Posterior vena cava (tissue), 2 donors: ENCODE data around the gene RNF180. TPM values are rescaled to one million over a fixed set of nuclear protein-coding genes. Genes with fewer than 3 reads are reported as not detected.

ENCODE experiments used
- DNase-seq: peaks from one replicate; pipeline ENCODE4 v3.0.0-alpha.2; 2020; ENCODE audit warnings: low spot score
- intact Hi-C, 2 donors: fragments of 100-400 bp; cut with DNase I; formaldehyde crosslinking; loops; one replicate each; pipeline versions ENCODE4 v1.14.1 to v1.14.2; 2022 to 2023
- long read RNA-seq, 2 donors: library from polyadenylated mRNA; unstranded; transcript quantifications; one replicate each; pipeline ENCODE4 v2.0.0, GENCODE V29; 2020 to 2021
- total RNA-seq, 2 donors: library from RNA; stranded (reverse); fragmentation: NEBNext Ultra II Directional; extraction: Animal tissue kit (Norgen Biotek cat#: 25700); gene quantifications; one replicate each; pipeline ENCODE4 v1.2.1, GENCODE V29; 2021
- donor health status: DM: yes; HTN: yes; CAD: no.
- donor health status: DM: yes; HTN: yes; CAD: no.

The RNF180 gene, protein sequence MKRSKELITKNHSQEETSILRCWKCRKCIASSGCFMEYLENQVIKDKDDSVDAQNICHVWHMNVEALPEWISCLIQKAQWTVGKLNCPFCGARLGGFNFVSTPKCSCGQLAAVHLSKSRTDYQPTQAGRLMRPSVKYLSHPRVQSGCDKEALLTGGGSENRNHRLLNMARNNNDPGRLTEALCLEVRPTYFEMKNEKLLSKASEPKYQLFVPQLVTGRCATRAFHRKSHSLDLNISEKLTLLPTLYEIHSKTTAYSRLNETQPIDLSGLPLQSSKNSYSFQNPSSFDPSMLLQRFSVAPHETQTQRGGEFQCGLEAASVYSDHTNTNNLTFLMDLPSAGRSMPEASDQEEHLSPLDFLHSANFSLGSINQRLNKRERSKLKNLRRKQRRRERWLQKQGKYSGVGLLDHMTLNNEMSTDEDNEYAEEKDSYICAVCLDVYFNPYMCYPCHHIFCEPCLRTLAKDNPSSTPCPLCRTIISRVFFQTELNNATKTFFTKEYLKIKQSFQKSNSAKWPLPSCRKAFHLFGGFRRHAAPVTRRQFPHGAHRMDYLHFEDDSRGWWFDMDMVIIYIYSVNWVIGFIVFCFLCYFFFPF
- total RNA-seq, result 10 to 100 TPM; 49.6 to 50.7 TPM
- long read RNA-seq, donor 1, full-length matches to known transcripts, result 4 of 19 reads
- long read RNA-seq, donor 1, partial matches to known transcripts, result 5 of 19 reads
- long read RNA-seq, donor 1, other reads (novel, unspliced or antisense), result 10 of 19 reads
- long read RNA-seq, donor 2, full-length matches to known transcripts, result 10 of 27 reads
- long read RNA-seq, donor 2, partial matches to known transcripts, result 7 of 27 reads
- long read RNA-seq, donor 2, other reads (novel, unspliced or antisense), result 10 of 27 reads

- peak; percentile 85 for DNase-seq
- intact Hi-C loops, result no loop called here
Measured at GRCh38 chr5:64165500-64166200, at the start of gene RNF180. TSS of gene RNF180 (plus strand) at chr5:64165843. CDS start at chr5:64200808, 34,965 bp downstream.

- intact Hi-C loops, result no loop called here
- no peak for DNase-seq
Measured at GRCh38 chr5:64125521-64125920, 40.1 kb upstream of the RNF180 start.

- DNase-seq, result no peak
- intact Hi-C loops, result no loop called here
Measured at GRCh38 chr5:64126202-64126741, 39.4 kb upstream of the RNF180 start.

- DNase-seq, result no peak
- intact Hi-C loops, result loop anchor here in 1 of 2 donors (10.0 kb wide), 1 partner anchor 475 kb away; no protein-coding TSS in a partner anchor
Measured at GRCh38 chr5:64140018-64140417, 25.6 kb upstream of the RNF180 start.

- intact Hi-C loops, result loop anchor here in 1 of 2 donors (5.0 to 10.0 kb wide), 2 partner anchors 63 to 470 kb away; no protein-coding TSS in a partner anchor
- no peak for DNase-seq
Measured at GRCh38 chr5:64144425-64145215, 21.0 kb upstream of the RNF180 start.

GRCh38 chr5:64145216-64145895 lies 20.3 kb upstream of the RNF180 start:
- intact Hi-C loops, result loop anchor here in 1 of 2 donors (5.0 to 10.0 kb wide), 2 partner anchors 62 to 469 kb away; no protein-coding TSS in a partner anchor
- DNase-seq, result no peak

GRCh38 chr5:64147379-64147778 lies 18.3 kb upstream of the RNF180 start:
- intact Hi-C loops, result loop anchor here in 1 of 2 donors (5.0 to 10.0 kb wide), 2 partner anchors 60 to 467 kb away; no protein-coding TSS in a partner anchor
- no peak for DNase-seq

DNA sequence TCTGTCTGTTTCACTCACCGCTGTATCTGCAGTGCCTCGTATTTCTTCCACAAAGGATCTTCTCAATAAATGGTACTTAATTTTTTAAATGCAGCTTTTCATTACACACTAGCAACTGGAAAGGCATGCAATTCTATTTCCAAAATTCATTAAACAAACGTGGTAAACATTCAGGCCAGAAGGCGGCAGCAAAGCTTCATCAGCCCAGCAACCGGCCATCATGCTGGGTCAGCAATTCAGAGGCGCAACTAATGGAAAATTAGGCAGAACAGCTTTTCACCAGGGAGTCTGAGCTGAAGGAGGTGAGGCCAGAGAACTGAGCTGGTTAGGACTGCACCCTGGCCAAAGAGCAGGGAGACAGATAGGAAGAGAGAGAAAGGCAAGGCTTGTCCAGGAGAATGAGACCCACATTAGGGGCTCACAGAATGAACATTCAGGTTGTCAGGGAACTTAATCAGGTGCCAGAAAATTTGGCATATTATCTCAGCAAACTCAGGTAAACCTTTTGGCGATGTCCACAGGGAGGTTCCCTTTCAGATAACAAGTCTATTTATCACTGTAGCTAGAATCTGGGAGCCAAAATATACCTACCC lies 17.7 kb upstream of the RNF180 start:
- DNase-seq, result peak; percentile 86

GRCh38 chr5:64149268-64149667 lies 16.4 kb upstream of the RNF180 start:
- DNase-seq, result no peak
- intact Hi-C loops, result loop anchor here in 1 of 2 donors (5.0 to 10.0 kb wide), 2 partner anchors 58 to 466 kb away; no protein-coding TSS in a partner anchor

More for the DNA sequence above, 17.7 kb upstream of the RNF180 start:
- intact Hi-C loops, result loop anchor here in 1 of 2 donors (5.0 to 10.0 kb wide), 2 partner anchors 59 to 467 kb away; no protein-coding TSS in a partner anchor

DNA sequence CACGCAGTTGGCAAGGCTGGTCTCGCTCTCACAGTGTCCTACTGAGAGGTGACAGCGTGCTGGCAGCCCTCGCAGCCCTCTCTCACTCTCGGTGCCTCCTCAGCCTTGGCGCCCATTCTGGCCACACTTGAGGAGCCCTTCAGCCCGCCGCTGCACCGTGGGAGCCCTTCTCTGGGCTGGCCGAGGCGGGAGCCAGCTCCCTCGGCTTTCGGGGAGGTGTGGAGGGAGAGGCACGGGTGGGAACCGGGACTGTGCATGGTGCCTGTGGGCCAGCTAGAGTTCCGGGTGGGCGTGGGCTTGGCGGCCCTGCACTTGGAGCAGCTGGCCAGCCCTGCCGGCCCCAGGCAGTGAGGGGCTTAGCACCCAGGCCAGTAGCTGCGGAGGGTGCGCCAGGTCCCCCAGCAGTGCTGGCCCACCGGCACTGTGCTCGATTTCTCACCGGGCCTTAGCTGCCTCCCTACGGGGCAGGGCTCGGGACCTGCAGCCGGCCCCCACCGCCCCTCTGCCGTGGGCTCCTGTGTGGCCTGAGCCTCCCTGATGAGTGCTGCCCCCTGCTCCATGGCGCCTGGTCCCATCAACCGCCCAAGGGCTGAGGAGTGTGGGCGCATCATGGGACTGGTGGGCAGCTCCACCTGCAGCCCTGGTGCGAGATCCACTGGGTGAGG lies 15.7 kb upstream of the RNF180 start:
- intact Hi-C loops, result loop anchor here (5.0 to 10.0 kb wide), 3 partner anchors 55 to 465 kb away; no protein-coding TSS in a partner anchor
- DNase-seq, result peak; percentile 72

- DNase-seq, result no peak
- intact Hi-C loops, result loop anchor here in 1 of 2 donors (10.0 kb wide), 1 partner anchor 49 kb away; no protein-coding TSS in a partner anchor
Measured at GRCh38 chr5:64156261-64156660, 9.4 kb upstream of the RNF180 start.

DNA sequence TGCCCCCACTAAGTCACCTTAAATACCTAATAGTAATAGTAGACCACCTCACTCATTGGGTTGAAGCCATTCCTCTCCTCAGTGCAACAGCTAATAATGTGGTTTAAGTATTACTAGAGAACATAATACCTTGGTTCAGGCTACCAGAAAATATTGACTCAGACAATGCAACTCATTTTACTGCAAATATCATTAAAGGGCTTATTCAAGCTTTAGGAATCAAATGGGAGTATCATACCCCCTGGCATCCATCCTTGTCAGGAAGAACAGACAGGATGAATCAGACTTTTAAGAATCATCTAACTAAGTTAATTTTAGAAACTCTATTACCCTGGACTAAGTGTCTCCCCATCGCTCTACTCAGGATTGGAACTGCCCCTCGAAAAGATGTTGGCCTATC lies 6.8 kb upstream of the RNF180 start:
- intact Hi-C loops, result loop anchor here in 1 of 2 donors (10.0 kb wide), 1 partner anchor 46 kb away; no protein-coding TSS in a partner anchor
- no peak for DNase-seq

DNA sequence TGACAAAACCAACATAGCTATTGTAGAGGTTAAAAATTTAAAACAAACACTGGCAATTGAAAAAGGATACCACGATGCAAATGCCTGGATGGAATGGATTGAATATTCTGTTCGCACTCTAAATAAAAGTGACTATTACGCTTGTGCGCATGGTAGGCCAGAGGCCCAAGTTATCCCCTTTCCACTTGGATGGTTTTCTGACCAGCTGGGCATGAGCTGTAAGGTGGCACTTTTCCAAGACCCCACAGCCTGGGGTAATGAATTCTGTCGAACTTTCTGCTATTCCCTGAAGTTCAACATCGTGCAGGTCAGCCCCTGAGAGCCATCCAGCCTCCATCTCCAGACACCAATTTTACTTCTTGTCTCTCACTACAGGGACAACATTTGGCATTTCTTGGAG lies 5.4 kb upstream of the RNF180 start:
- intact Hi-C loops, result no loop called here
- DNase-seq, result no peak

- intact Hi-C loops, result no loop called here
- no peak for DNase-seq
Measured at GRCh38 chr5:64161420-64161819, 4.2 kb upstream of the RNF180 start.

GRCh38 chr5:64163135-64163534 lies 2.5 kb upstream of the RNF180 start:
- intact Hi-C loops, result no loop called here
- no peak for DNase-seq

GRCh38 chr5:64163746-64164145 lies 1.9 kb upstream of the RNF180 start:
- intact Hi-C loops, result no loop called here
- DNase-seq, result no peak
